GM12872 (cell line): Measurements from ENCODE around the gene LCP2.

Experiments
- CTCF ChIP-seq: IDR thresholded peaks from 3 replicates; pipeline ENCODE4 v1.5.1; 2011; ENCODE audit warnings: low read depth, mild to moderate bottlenecking, low read length, moderate library complexity; ENCODE audit not compliant: insufficient read depth

The LCP2 gene

DNA sequence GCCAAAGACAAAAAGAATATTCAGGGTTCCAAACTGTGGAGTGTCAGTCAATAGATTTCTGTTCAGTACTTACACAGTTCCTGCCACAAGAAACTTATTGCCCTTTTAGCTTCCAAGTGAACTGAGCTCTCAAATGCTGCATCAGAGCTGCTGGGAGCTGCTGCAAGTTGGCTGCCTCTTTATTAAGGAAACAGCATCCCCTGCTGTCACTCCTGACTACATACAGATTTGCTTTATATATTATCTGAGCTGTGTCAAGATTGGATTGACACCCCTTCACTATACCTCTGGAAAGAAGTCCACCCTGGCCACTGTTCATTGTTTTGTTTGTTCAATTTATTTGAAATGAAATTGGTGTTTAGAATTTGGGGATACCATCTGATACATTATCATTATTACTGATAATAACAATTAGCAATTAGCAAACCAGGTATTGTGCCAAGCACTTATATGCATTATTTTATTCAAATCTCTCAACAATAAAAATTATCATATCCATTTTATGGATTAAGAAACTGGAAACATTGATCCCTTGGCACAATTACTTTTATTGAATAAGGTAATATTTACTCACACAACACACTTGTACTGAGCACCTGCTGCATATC lies 81.2 kb downstream of the LCP2 start:
- peak; percentile 58 for TF ChIP-seq CTCF

GRCh38 chr5:170211575-170212334 lies 85.8 kb downstream of the LCP2 start:
- no peak for TF ChIP-seq CTCF

GRCh38 chr5:170206958-170207357 lies 90.6 kb downstream of the LCP2 start:
- TF ChIP-seq CTCF: no peak

- no peak for TF ChIP-seq CTCF
Measured at GRCh38 chr5:170206216-170206615, 91.4 kb downstream of the LCP2 start.

- TF ChIP-seq CTCF: no peak
Measured at GRCh38 chr5:170204202-170204601, 93.4 kb downstream of the LCP2 start.

GRCh38 chr5:170202117-170202516 lies 95.5 kb downstream of the LCP2 start:
- no peak for TF ChIP-seq CTCF

GRCh38 chr5:170201311-170201710 lies 96.3 kb downstream of the LCP2 start:
- TF ChIP-seq CTCF: no peak
